ENCODE measurements around the gene CXCL6. TPM values are rescaled to one million over a fixed set of nuclear protein-coding genes. Genes with fewer than 3 reads are reported as not detected.
A peak's percentile ranks its signal among the peaks of the same experiment; 100 is the strongest.

Gene CXCL6
- total RNA-seq, result not detected

GRCh38 chr4:73836373-73837279 is at the start of gene CXCL6:
Gene CXCL6 (plus strand): TSS chr4:73836678. CDS start chr4:73836751, 73 bp downstream.
- no peaks in the 10 kb centered on the region for H3K4me1 Mint-ChIP-seq
- H3K9me3 Mint-ChIP-seq, result no peaks in the 10 kb centered on the region
- H3K27ac Mint-ChIP-seq, result no peak within 1 kb of the TSS
- no peak within 1 kb of the TSS for H3K4me3 Mint-ChIP-seq
- no peaks in the 10 kb centered on the region for H3K36me3 Mint-ChIP-seq (ENCODE audit: low read depth)
- peaks cover 25% of the 10 kb centered on the region for H3K27me3 Mint-ChIP-seq
- ATAC-seq (replicated peaks), result no peak

GRCh38 chr4:73788411-73788810 is 48.1 kb upstream of the CXCL6 start:
- Mint-ChIP-seq H3K9me3 (peaks cover 8% of the 10 kb centered on the region), H3K27ac (no peak overlapping the region), H3K27me3 (peaks cover 11% of the 10 kb centered on the region), H3K36me3 (ENCODE audit: low read depth) (no peaks in the 10 kb centered on the region), H3K4me1 (no peaks in the 10 kb centered on the region), H3K4me3 (no peak overlapping the region)
- no peak for ATAC-seq (replicated peaks)

GRCh38 chr4:73798842-73799241 is 37.6 kb upstream of the CXCL6 start:
- H3K36me3 Mint-ChIP-seq (ENCODE audit: low read depth), result no peaks in the 10 kb centered on the region
- no peak for ATAC-seq (replicated peaks)
- H3K4me3 Mint-ChIP-seq, result no peak overlapping the region
- H3K9me3 Mint-ChIP-seq, result peaks cover 9% of the 10 kb centered on the region
- H3K27me3 Mint-ChIP-seq, result no peaks in the 10 kb centered on the region
- no peak overlapping the region for H3K27ac Mint-ChIP-seq
- H3K4me1 Mint-ChIP-seq, result no peaks in the 10 kb centered on the region

- H3K4me1 Mint-ChIP-seq, result no peaks in the 10 kb centered on the region
- no peaks in the 10 kb centered on the region for H3K36me3 Mint-ChIP-seq (ENCODE audit: low read depth)
- no peak for ATAC-seq (replicated peaks)
- no peaks in the 10 kb centered on the region for H3K27me3 Mint-ChIP-seq
- no peak overlapping the region for H3K4me3 Mint-ChIP-seq
- no peak overlapping the region for H3K27ac Mint-ChIP-seq
- H3K9me3 Mint-ChIP-seq, result peaks cover 9% of the 10 kb centered on the region
These were observed 36.3 kb upstream of the CXCL6 start for GRCh38 chr4:73800206-73800605.

- Mint-ChIP-seq H3K4me3 (no peak overlapping the region), H3K9me3 (peaks cover 9% of the 10 kb centered on the region), H3K27me3 (no peaks in the 10 kb centered on the region), H3K36me3 (ENCODE audit: low read depth) (no peaks in the 10 kb centered on the region), H3K27ac (no peak overlapping the region), H3K4me1 (no peaks in the 10 kb centered on the region)
- no peak for ATAC-seq (replicated peaks)
These were observed 34.8 kb upstream of the CXCL6 start for GRCh38 chr4:73801692-73802091.

GRCh38 chr4:73803213-73803612 is 33.3 kb upstream of the CXCL6 start:
- Mint-ChIP-seq H3K27ac (no peak overlapping the region), H3K36me3 (ENCODE audit: low read depth) (no peaks in the 10 kb centered on the region), H3K4me3 (no peak overlapping the region), H3K4me1 (no peaks in the 10 kb centered on the region), H3K27me3 (no peaks in the 10 kb centered on the region), H3K9me3 (peaks cover 9% of the 10 kb centered on the region)
- ATAC-seq (replicated peaks), result no peak

- peaks cover 5% of the 10 kb centered on the region for H3K9me3 Mint-ChIP-seq
- H3K27me3 Mint-ChIP-seq, result no peaks in the 10 kb centered on the region
- ATAC-seq (replicated peaks), result no peak
- peaks cover 6% of the 10 kb centered on the region for H3K4me1 Mint-ChIP-seq
- H3K36me3 Mint-ChIP-seq (ENCODE audit: low read depth), result no peaks in the 10 kb centered on the region
- H3K4me3 Mint-ChIP-seq, result no peak overlapping the region
- H3K27ac Mint-ChIP-seq, result no peak overlapping the region
These were observed 26.3 kb upstream of the CXCL6 start for GRCh38 chr4:73810191-73810590.

- no peaks in the 10 kb centered on the region for H3K27me3 Mint-ChIP-seq
- ATAC-seq (replicated peaks), result no peak
- H3K27ac Mint-ChIP-seq, result no peak overlapping the region
- H3K4me1 Mint-ChIP-seq, result peaks cover 7% of the 10 kb centered on the region
- peaks cover 5% of the 10 kb centered on the region for H3K9me3 Mint-ChIP-seq
- H3K4me3 Mint-ChIP-seq, result no peak overlapping the region
- no peaks in the 10 kb centered on the region for H3K36me3 Mint-ChIP-seq (ENCODE audit: low read depth)
These were observed 24.6 kb upstream of the CXCL6 start for GRCh38 chr4:73811841-73812240.

GRCh38 chr4:73814679-73815078 is 21.8 kb upstream of the CXCL6 start:
- ATAC-seq (replicated peaks), result no peak
- H3K27ac Mint-ChIP-seq, result peak overlapping the region; percentile 3
- H3K4me3 Mint-ChIP-seq, result no peak overlapping the region
- H3K9me3 Mint-ChIP-seq, result peaks cover 9% of the 10 kb centered on the region
- peaks cover 7% of the 10 kb centered on the region for H3K4me1 Mint-ChIP-seq
- no peaks in the 10 kb centered on the region for H3K27me3 Mint-ChIP-seq
- no peaks in the 10 kb centered on the region for H3K36me3 Mint-ChIP-seq (ENCODE audit: low read depth)

GRCh38 chr4:73815145-73815544 is 21.3 kb upstream of the CXCL6 start:
- ATAC-seq (replicated peaks), result peak; percentile 46
- Mint-ChIP-seq H3K4me3 (no peak overlapping the region), H3K36me3 (ENCODE audit: low read depth) (no peaks in the 10 kb centered on the region), H3K4me1 (peaks cover 7% of the 10 kb centered on the region), H3K27me3 (no peaks in the 10 kb centered on the region), H3K27ac (no peak overlapping the region), H3K9me3 (peaks cover 9% of the 10 kb centered on the region)

- H3K4me3 Mint-ChIP-seq, result no peak overlapping the region
- H3K27me3 Mint-ChIP-seq, result no peaks in the 10 kb centered on the region
- H3K36me3 Mint-ChIP-seq (ENCODE audit: low read depth), result no peaks in the 10 kb centered on the region
- peaks cover 9% of the 10 kb centered on the region for H3K9me3 Mint-ChIP-seq
- peaks cover 7% of the 10 kb centered on the region for H3K4me1 Mint-ChIP-seq
- H3K27ac Mint-ChIP-seq, result no peak overlapping the region
- no peak for ATAC-seq (replicated peaks)
These were observed 19.7 kb upstream of the CXCL6 start for GRCh38 chr4:73816814-73817213.

GRCh38 chr4:73817341-73817740 is 19.1 kb upstream of the CXCL6 start:
- ATAC-seq (replicated peaks), result no peak
- peaks cover 7% of the 10 kb centered on the region for H3K4me1 Mint-ChIP-seq
- H3K27me3 Mint-ChIP-seq, result no peaks in the 10 kb centered on the region
- no peaks in the 10 kb centered on the region for H3K36me3 Mint-ChIP-seq (ENCODE audit: low read depth)
- H3K4me3 Mint-ChIP-seq, result no peak overlapping the region
- H3K27ac Mint-ChIP-seq, result no peak overlapping the region
- peaks cover 11% of the 10 kb centered on the region for H3K9me3 Mint-ChIP-seq

- H3K36me3 Mint-ChIP-seq (ENCODE audit: low read depth), result no peaks in the 10 kb centered on the region
- peaks cover 7% of the 10 kb centered on the region for H3K9me3 Mint-ChIP-seq
- H3K27me3 Mint-ChIP-seq, result no peaks in the 10 kb centered on the region
- no peak overlapping the region for H3K27ac Mint-ChIP-seq
- no peaks in the 10 kb centered on the region for H3K4me1 Mint-ChIP-seq
- ATAC-seq (replicated peaks), result no peak
- no peak overlapping the region for H3K4me3 Mint-ChIP-seq
These were observed 15.2 kb upstream of the CXCL6 start for GRCh38 chr4:73821325-73821724.

GRCh38 chr4:73822389-73822788 is 14.1 kb upstream of the CXCL6 start:
- Mint-ChIP-seq H3K27me3 (no peaks in the 10 kb centered on the region), H3K9me3 (peaks cover 3% of the 10 kb centered on the region), H3K27ac (no peak overlapping the region), H3K36me3 (ENCODE audit: low read depth) (no peaks in the 10 kb centered on the region), H3K4me3 (no peak overlapping the region), H3K4me1 (no peaks in the 10 kb centered on the region)
- no peak for ATAC-seq (replicated peaks)

- H3K4me3 Mint-ChIP-seq, result no peak overlapping the region
- no peaks in the 10 kb centered on the region for H3K27me3 Mint-ChIP-seq
- H3K36me3 Mint-ChIP-seq (ENCODE audit: low read depth), result no peaks in the 10 kb centered on the region
- H3K9me3 Mint-ChIP-seq, result peaks cover 3% of the 10 kb centered on the region
- ATAC-seq (replicated peaks), result no peak
- H3K27ac Mint-ChIP-seq, result no peak overlapping the region
- H3K4me1 Mint-ChIP-seq, result no peaks in the 10 kb centered on the region
These were observed 13.5 kb upstream of the CXCL6 start for GRCh38 chr4:73822812-73823504.
